ENCODE data around the gene LIF.
A peak's percentile ranks its signal among the peaks of the same experiment; 100 is the strongest.

Gene LIF

GRCh38 chr22:30245985-30246813 is at the start of gene LIF:
TSS of gene LIF (minus strand) at chr22:30246759. CDS start at chr22:30246695, 64 bp downstream.
- DNase-seq: peak; percentile 62 to 68

GRCh38 chr22:30296324-30296723 is 49.8 kb upstream of the LIF start:
- no peak for DNase-seq

- DNase-seq: no peak
Measured at GRCh38 chr22:30295576-30295975, 49.0 kb upstream of the LIF start.

GRCh38 chr22:30294830-30295229 is 48.3 kb upstream of the LIF start:
- DNase-seq: no peak

GRCh38 chr22:30294066-30294465 is 47.5 kb upstream of the LIF start:
- no peak for DNase-seq

GRCh38 chr22:30293026-30293425 is 46.5 kb upstream of the LIF start:
- no peak for DNase-seq

GRCh38 chr22:30292069-30292970 is 45.8 kb upstream of the LIF start:
- no peak for DNase-seq

GRCh38 chr22:30291058-30291892 is 44.7 kb upstream of the LIF start:
- no peak for DNase-seq

GRCh38 chr22:30290342-30291057 is 43.9 kb upstream of the LIF start:
- no peak for DNase-seq

- no peak for DNase-seq
Measured at GRCh38 chr22:30289980-30290313, 43.4 kb upstream of the LIF start.

GRCh38 chr22:30289141-30289979 is 42.8 kb upstream of the LIF start, which contains the start of gene CASTOR1:
TSS of gene CASTOR1 (minus strand) at chr22:30289505. CDS start at chr22:30289497, 8 bp downstream.
- DNase-seq: peak; percentile 97 to 98

- DNase-seq: no peak
Measured at GRCh38 chr22:30288419-30289140, 42.0 kb upstream of the LIF start.

GRCh38 chr22:30287648-30288418 is 41.3 kb upstream of the LIF start:
- DNase-seq: peak; percentile 93 to 96

GRCh38 chr22:30286813-30287647 is 40.5 kb upstream of the LIF start:
- DNase-seq: peak; percentile 92 to 94

GRCh38 chr22:30286331-30286730 is 39.8 kb upstream of the LIF start:
- no peak for DNase-seq

GRCh38 chr22:30285846-30286200 is 39.3 kb upstream of the LIF start:
- DNase-seq: no peak

GRCh38 chr22:30285176-30285845 is 38.8 kb upstream of the LIF start:
- no peak for DNase-seq

- no peak for DNase-seq
Measured at GRCh38 chr22:30284666-30285065, 38.1 kb upstream of the LIF start.

All from activated CD4-positive, alpha-beta T cell treated with anti-CD3 and anti-CD28 coated beads, Interleukin-2, amount 50 U/mL, for 48 hours (primary cell).